Measurements from ENCODE around the gene BATF2. TPM values are rescaled to one million over a fixed set of nuclear protein-coding genes. Genes with fewer than 3 reads are reported as not detected.
"Not testable (repeated sequence)": the region's sequence is repeated elsewhere in the genome, so short reads cannot be mapped to it uniquely, and the experiment has no call there.

Gene BATF2
- total RNA-seq, 1 donor, result not detected

DNA sequence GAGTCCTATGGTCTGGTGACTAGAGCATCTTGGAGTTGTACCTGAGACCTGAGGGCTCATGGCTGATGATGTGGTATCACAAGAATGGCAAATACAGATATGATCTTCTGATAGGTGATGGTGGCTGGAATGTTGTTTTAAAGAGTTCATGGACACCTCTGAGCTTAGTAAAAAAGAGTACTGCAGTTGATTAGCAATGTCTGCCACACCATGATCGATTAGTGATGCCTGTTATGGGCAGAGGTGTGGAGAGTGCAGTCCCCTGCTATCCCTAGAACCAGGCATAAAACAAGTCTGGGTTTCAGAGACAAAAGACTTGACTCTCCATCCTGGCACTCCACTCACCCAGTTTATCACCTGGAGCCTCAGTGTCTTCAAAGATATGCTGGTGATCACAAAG lies 1.4 kb upstream of the BATF2 start:
- H3K9me3 ChIP-seq (ENCODE audit: low read depth, low read length), result no peaks in the 10 kb centered on the region
- no peak overlapping the region for H3K4me3 ChIP-seq (ENCODE audit: low read length)
- H3K4me1 ChIP-seq (ENCODE audit: insufficient read depth, low read length), result peaks cover 16% of the 10 kb centered on the region
- H3K27me3 ChIP-seq (ENCODE audit: insufficient read depth, low read length), result no peaks in the 10 kb centered on the region

DNA sequence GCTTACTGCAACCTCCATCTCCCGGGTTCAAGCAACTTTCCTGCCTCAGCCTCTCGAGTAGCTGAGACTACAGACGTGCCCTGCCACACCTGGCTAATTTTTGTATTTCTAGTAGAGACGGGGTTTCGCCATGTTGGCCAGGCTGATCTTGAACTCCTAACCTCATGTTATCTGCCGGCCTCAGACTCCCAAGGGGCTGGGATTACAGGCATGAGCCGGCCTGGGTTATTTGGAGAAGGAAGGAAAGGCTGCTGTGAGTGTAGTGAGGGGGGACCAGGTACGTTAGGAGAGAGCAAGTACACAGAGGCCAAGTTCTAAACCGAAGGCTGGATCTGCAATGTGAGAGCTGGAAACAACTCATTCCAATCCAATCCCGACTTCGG lies 453 bp downstream of the BATF2 start:
- H3K9me3 ChIP-seq (ENCODE audit: low read depth, low read length), result no peaks in the 10 kb centered on the region
- no peaks in the 10 kb centered on the region for H3K27me3 ChIP-seq (ENCODE audit: insufficient read depth, low read length)
- H3K4me3 ChIP-seq (ENCODE audit: low read length), result peak overlapping the region; percentile 43
- peaks cover 21% of the 10 kb centered on the region for H3K4me1 ChIP-seq (ENCODE audit: insufficient read depth, low read length)

DNA sequence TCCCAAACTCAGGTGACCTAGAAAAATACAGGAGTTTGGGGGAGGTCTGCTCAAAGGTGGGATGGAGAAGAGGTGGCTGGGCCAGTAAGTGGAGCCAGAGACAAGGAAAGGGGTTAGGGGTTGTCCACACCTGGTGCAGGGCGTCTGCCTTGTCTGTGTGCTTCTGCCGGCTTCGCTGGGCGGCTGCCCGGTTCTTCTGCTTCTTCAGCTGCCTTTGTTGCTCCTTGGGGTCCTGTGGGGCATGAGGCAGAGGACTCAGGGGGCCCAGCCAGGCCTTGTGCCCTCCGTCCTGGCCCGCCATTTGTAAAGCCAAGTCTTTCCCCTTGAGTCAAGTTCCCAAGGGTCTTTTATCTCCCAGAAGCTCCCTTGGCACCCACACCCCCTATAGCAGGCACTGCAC lies 2.5 kb downstream of the BATF2 start:
- no peaks in the 10 kb centered on the region for H3K9me3 ChIP-seq (ENCODE audit: low read depth, low read length)

DNA sequence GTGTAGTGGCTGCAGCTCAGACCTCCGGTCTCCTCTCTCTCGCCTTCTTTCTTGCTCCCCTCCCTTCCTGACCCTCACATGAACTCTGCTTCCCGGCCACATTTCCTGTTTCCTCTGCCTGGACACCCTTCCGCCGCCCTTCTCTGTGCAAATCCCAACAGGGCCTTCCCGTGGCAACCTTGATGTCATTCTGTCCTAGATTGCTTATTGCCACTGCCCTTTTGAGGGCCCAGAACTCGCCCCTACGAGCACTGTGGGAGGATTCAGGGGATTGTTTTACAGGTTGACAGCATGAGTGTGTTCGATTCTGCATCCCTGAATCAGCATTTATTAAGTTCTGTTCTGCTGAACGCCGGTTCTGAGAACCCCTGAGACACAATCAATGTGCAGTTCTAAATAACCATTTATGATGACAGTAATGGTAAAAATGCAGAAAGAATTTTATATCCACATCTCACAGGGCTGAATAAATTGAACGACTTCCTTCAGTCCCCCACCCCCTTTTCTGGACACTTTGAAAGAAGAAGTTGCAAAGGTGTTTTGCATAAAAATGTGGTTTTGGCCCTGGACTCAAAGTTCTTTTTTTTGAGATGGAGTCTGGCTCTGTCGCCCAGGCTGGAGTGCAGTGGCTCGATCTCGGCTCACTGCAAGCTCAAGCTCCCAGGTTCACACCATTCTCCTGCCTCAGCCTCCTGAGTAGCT lies 6.4 kb downstream of the BATF2 start:
- peaks cover 44% of the 10 kb centered on the region for H3K4me1 ChIP-seq (ENCODE audit: insufficient read depth, low read length)
- no peaks in the 10 kb centered on the region for H3K9me3 ChIP-seq (ENCODE audit: low read depth, low read length)
- H3K27me3 ChIP-seq (ENCODE audit: insufficient read depth, low read length), result no peaks in the 10 kb centered on the region
- no peak overlapping the region for H3K4me3 ChIP-seq (ENCODE audit: low read length)

More for the DNA sequence above, 2.5 kb downstream of the BATF2 start:
- H3K4me3 ChIP-seq (ENCODE audit: low read length), result no peak overlapping the region
- peaks cover 41% of the 10 kb centered on the region for H3K4me1 ChIP-seq (ENCODE audit: insufficient read depth, low read length)
- H3K27me3 ChIP-seq (ENCODE audit: insufficient read depth, low read length), result no peaks in the 10 kb centered on the region

GRCh38 chr11:64989416-64989815 lies 7.4 kb downstream of the BATF2 start:
- no peaks in the 10 kb centered on the region for H3K9me3 ChIP-seq (ENCODE audit: low read depth, low read length)
- H3K4me1 ChIP-seq (ENCODE audit: insufficient read depth, low read length), result peaks cover 48% of the 10 kb centered on the region
- H3K4me3 ChIP-seq (ENCODE audit: low read length), result no peak overlapping the region
- no peaks in the 10 kb centered on the region for H3K27me3 ChIP-seq (ENCODE audit: insufficient read depth, low read length)

DNA sequence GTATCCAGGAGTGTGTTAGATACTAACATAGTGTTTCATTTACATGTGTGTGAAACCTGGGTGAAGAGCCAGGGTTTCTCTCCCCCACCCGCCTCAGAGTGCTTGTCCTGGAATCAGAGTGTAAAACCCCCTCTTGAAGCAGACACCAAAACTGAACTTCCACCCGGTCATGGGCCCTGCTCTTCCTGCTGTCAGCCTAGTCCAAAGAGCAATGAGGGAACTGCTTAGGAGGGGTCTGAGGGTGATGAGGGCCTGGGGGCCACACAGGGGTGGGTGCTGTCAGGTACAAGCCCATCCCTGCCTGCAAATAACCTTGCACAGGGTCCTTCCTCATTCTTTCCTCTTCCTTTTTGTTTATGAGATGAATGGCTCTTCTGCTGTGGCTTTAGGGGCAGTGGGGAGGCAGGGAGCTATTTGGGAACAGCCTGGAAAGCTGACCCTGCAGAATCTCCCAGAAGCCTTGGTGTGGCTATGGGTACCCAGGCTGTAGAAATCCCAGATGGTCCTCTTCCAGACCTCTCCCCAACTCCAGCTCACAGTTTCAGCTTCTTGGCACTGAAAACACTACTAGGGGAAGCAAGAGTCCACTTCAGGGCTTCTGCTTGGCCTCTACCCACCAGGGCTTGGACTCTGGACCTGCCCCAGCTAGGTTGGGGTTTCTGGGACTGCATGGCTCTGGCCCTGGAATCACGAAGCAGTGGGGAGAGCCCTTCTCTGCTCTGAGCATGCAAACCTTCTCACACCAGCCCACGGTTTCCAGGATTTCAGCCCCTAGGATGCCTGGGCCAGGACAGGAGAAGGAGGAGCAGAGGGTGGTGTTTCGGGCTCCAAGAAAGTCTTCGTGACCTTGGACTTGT lies 8.5 kb downstream of the BATF2 start:
- Histone ChIP-seq H3K27me3 (ENCODE audit: insufficient read depth, low read length) (no peaks in the 10 kb centered on the region), H3K4me3 (ENCODE audit: low read length) (no peak overlapping the region), H3K4me1 (ENCODE audit: insufficient read depth, low read length) (peaks cover 52% of the 10 kb centered on the region), H3K9me3 (ENCODE audit: low read depth, low read length) (no peaks in the 10 kb centered on the region)

- H3K4me1 ChIP-seq (ENCODE audit: insufficient read depth, low read length), result peaks cover 17% of the 10 kb centered on the region
- H3K27me3 ChIP-seq (ENCODE audit: insufficient read depth, low read length); H3K9me3 ChIP-seq (ENCODE audit: low read depth, low read length); H3K4me3 ChIP-seq (ENCODE audit: low read length): not testable (repeated sequence)
These were observed 13.4 kb downstream of the BATF2 start for GRCh38 chr11:64983339-64983738.

DNA sequence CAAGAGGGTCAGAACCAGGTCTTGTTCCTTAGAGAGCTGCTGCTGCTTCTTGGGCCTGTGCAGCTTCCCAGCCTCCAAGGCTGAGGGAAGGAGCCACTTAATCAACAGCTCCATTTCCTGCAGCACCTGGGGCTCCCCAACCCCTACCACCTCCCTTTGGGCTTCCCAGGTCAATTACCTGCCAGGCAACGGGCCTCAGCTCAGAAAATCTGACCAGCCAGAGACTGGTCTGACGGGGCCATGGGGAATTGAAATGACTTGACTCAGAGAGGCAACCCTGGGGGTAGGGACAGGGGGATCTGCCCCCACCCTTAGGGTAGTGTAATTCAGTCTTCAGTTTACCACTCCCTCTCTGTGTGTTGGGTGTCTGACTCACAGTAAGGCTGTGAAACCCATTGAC lies 20.1 kb downstream of the BATF2 start:
- Histone ChIP-seq H3K4me3 (ENCODE audit: low read length) (no peak overlapping the region), H3K4me1 (ENCODE audit: insufficient read depth, low read length) (peaks cover 7% of the 10 kb centered on the region), H3K9me3 (ENCODE audit: low read depth, low read length) (no peaks in the 10 kb centered on the region), H3K27me3 (ENCODE audit: insufficient read depth, low read length) (peaks cover 4% of the 10 kb centered on the region)

GRCh38 chr11:64974124-64974523 lies 22.6 kb downstream of the BATF2 start:
- H3K27me3 ChIP-seq (ENCODE audit: insufficient read depth, low read length), result peaks cover 4% of the 10 kb centered on the region
- H3K4me3 ChIP-seq (ENCODE audit: low read length), result no peak overlapping the region
- H3K9me3 ChIP-seq (ENCODE audit: low read depth, low read length), result no peaks in the 10 kb centered on the region
- H3K4me1 ChIP-seq (ENCODE audit: insufficient read depth, low read length), result peaks cover 10% of the 10 kb centered on the region

DNA sequence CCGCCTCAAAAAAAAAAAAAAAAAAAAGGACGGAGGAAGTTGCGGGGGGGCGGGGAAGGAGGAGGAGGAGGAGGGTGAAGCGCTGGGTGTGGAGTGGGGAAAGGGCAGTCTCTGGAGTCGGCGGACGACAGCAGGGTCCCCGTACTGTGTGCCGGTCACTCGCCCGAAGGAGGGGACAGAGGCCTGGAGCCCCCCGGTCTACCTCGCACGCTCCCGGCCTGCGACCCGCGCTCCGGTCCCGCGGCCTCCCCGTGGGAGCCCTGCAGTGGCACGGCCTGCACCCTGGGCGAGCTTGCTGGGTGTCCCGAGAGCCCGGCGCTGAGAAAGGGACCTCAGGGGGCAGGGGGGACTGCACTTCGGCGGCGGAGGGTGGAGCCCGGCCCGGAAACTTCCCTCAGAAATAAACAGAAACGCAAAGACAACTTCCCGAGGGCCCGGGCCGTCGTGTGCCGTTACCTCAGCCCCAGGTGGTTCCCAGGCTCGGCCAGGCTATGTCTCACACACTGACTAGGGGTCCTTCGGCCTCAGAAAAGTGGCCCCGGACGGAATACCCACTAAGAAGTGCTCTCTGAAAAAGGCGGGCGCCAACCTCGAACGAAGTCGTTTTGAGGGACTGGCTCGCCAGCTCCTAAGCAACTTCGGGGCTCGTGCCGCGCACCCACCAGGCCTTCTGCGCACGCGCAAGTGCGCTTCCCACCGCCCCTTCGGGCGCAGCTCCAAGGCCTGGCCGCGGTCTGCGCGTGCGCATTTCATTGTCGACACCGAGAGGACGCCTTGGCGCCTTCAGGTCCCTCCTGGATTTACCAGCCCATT lies 25.1 kb downstream of the BATF2 start, which contains the start of gene MAJIN:
TSS of gene MAJIN (minus strand) at position 688 of the 813 bp plus-strand sequence. CDS start 12,703 bp downstream, outside the sequence.
- H3K27me3 ChIP-seq (ENCODE audit: insufficient read depth, low read length), result peaks cover 4% of the 10 kb centered on the region
- no peaks in the 10 kb centered on the region for H3K9me3 ChIP-seq (ENCODE audit: low read depth, low read length)
- H3K4me3 ChIP-seq (ENCODE audit: low read length), result no peak within 1 kb of the TSS
- H3K4me1 ChIP-seq (ENCODE audit: insufficient read depth, low read length), result peaks cover 10% of the 10 kb centered on the region

DNA sequence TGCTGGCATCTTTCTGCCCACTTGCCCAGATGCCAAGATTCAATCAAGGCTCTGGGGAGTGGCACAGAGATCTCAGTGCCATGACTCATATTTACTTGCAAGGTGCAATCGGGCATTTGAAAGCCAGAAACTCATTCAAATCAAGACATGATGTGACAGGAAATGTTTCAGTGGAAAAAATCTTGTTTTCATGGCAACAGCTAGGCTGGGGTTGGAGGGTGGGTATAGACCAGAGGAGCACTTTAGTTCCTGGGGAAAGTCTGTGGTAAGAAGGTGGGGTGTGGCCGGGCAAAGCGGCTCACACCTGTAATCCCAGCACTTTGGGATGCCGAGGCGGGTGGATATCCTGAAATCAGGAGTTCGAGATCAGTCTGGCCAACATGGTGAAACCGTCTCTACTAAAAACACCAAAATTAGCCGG lies 26.0 kb downstream of the BATF2 start:
- Histone ChIP-seq H3K9me3 (ENCODE audit: low read depth, low read length) (no peaks in the 10 kb centered on the region), H3K4me3 (ENCODE audit: low read length) (no peak overlapping the region), H3K4me1 (ENCODE audit: insufficient read depth, low read length) (peaks cover 10% of the 10 kb centered on the region), H3K27me3 (ENCODE audit: insufficient read depth, low read length) (peaks cover 4% of the 10 kb centered on the region)

DNA sequence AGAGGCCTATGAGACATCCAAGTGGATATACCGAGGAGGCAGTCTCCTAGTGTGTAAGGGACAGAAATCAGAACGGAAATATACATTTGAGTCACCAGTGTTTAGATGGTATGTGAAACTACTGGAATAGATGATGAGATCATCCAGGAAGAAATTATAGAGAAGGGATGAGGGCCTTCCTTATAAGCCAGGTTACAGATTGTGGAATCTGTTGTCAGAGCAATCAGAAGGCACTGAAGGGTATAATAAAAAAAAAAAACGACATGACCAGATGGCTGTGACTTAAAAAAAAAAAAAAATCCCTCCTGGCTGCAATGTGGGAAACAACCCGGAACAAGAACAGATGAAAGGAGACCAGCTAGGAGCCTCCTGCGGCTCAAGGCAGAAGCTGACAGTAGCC lies 27.6 kb downstream of the BATF2 start:
- Histone ChIP-seq H3K27me3 (ENCODE audit: insufficient read depth, low read length) (peaks cover 4% of the 10 kb centered on the region), H3K9me3 (ENCODE audit: low read depth, low read length) (no peaks in the 10 kb centered on the region), H3K4me1 (ENCODE audit: insufficient read depth, low read length) (peaks cover 16% of the 10 kb centered on the region), H3K4me3 (ENCODE audit: low read length) (no peak overlapping the region)

DNA sequence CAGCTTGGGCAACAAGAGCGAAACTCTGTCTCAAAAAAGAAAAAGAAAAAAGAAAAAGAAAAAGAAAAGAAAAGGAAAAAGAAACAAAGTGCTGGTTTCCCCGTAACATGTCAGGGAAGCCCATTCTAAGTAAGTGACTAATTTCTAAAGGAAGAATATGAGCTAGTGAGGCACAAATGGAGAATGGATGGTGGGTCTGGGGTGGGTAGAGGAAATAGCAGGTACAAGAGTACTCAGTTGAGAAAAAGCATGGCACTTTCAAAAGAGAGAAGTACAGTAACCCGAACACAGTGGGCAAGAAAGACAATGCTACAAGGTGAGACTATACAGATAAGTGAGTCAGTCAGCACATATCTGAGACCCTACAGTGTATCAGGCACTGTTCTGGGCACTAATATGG lies 29.4 kb downstream of the BATF2 start:
- peaks cover 18% of the 10 kb centered on the region for H3K4me1 ChIP-seq (ENCODE audit: insufficient read depth, low read length)
- H3K27me3 ChIP-seq (ENCODE audit: insufficient read depth, low read length), result peaks cover 4% of the 10 kb centered on the region

DNA sequence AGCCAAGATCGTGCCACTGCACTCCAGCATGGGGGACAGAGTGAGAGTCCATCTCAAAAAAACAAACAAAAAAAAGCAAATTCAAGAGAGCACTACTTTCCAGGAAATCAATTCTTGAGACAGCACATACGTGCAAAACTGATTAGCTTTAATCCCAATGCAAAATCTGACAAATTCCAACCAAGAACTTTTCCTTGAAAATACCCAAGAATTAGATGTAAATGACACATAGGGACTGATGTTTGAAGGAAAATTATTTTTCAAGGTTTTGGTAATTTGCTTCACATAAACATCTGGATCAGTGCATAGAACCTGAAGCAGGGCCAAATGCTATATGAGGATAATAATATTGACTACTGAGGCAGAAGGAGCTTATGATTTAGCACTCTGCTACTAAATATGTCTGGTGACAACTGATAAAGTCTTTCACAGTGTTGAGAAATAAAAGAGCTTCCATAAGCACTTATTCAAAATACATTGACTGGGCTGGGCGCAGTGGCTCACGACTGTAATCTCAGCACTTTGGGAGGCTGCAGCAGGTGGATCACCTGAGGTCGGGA lies 33.6 kb downstream of the BATF2 start:
- no peaks in the 10 kb centered on the region for H3K27me3 ChIP-seq (ENCODE audit: insufficient read depth, low read length)
- H3K4me3 ChIP-seq (ENCODE audit: low read length), result no peak overlapping the region
- no peaks in the 10 kb centered on the region for H3K9me3 ChIP-seq (ENCODE audit: low read depth, low read length)
- H3K4me1 ChIP-seq (ENCODE audit: insufficient read depth, low read length), result peaks cover 7% of the 10 kb centered on the region

More for the DNA sequence above, 29.4 kb downstream of the BATF2 start:
- Histone ChIP-seq H3K9me3 (ENCODE audit: low read depth, low read length) (no peaks in the 10 kb centered on the region), H3K4me3 (ENCODE audit: low read length) (no peak overlapping the region)

Measured in mononuclear cell (primary cell).